Suppressor macrophage (primary cell): ENCODE measurements around the gene SNX20.

Experiments used
- DNase-seq, 4 experiments: peaks; one replicate each; pipeline ENCODE4 v3.0.0-alpha.2; 2020 to 2022

The SNX20 gene

DNA sequence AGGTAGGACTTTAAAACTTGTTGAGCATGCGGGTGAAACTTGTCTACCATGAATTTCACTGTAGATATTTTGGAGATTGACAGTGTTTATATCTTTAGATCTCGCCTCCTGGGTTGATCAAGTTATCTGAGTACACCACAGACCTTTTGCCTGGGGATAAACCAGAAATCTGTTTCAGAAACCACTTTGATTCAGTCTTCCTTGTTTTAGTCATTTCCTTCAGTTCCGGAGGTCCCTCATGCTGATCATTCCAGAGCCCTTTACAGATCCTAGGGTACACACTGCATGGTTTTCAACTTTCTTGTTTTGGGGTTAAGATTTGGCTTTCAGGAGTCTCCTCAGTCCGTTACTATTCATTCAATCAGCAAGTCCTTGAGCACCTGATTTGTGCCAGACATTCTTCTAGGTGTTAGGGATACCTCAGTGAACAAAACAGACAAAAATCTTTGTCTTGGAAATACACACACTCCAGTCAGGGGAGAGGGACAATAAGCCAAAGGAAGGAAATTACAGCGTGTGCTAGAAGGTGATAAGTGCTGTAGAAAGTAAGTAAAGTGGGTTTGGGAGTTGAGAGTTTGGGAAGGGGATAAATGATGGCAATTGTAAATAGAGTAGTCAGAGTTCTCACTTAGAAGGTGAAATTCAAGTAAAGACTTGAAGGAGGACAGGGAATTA is 24.5 kb upstream of the SNX20 start:
- DNase-seq, result no peak

DNA sequence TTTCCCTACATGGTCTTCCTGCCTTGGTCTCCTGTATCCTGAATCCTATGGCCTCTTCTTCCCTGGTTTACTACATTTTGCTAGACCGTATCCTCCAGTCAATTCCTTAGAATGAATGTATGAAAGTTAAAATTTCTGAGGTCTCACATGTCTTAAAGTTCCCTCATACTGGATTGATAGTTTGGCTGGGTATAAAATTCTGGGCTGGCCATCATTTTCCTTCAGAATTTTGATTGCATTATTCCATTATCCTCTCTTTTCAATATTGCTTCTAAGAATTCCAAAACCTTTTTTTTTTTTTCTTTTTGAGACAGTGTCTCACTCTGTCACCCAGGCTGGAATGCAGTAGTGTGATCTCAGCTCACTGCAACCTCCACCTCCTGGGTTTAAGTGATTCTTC is 23.1 kb upstream of the SNX20 start:
- DNase-seq, result no peak

- peak in 3 of 4 experiments; percentile 31 to 59 (median 38) for DNase-seq
These were observed 21.6 kb upstream of the SNX20 start for GRCh38 chr16:50702725-50703124.

DNA sequence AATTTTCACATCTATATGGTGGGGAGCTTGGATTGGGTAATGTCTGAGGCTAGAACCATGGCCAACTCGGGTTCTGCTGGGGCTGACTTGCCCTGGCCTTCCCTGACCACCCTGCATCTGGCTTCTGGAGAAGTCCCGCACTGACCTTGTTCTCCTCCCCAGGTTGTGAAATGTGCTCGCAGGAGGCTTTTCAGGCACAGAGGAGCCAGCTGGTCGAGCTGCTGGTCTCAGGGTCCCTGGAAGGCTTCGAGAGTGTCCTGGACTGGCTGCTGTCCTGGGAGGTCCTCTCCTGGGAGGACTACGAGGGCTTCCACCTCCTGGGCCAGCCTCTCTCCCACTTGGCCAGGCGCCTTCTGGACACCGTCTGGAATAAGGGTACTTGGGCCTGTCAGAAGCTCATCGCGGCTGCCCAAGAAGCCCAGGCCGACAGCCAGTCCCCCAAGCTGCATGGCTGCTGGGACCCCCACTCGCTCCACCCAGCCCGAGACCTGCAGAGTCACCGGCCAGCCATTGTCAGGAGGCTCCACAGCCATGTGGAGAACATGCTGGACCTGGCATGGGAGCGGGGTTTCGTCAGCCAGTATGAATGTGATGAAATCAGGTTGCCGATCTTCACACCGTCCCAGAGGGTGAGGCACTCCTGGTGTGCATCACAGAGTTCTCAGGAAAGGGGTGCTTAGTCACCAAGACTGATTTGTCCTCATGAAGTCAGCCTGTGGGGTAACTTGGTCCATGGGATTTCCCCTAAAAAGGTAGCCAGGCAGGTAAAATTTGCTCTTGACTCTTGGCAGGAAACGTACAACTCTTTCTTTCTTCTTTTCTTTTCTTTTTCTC is 18.4 kb upstream of the SNX20 start:
- peak; percentile 54 to 80 (median 62) for DNase-seq

- peak; percentile 56 to 77 (median 70) for DNase-seq
These were observed 17.0 kb upstream of the SNX20 start for GRCh38 chr16:50697881-50698767.

- no peak for DNase-seq
These were observed 16.3 kb upstream of the SNX20 start for GRCh38 chr16:50697421-50697715.

DNA sequence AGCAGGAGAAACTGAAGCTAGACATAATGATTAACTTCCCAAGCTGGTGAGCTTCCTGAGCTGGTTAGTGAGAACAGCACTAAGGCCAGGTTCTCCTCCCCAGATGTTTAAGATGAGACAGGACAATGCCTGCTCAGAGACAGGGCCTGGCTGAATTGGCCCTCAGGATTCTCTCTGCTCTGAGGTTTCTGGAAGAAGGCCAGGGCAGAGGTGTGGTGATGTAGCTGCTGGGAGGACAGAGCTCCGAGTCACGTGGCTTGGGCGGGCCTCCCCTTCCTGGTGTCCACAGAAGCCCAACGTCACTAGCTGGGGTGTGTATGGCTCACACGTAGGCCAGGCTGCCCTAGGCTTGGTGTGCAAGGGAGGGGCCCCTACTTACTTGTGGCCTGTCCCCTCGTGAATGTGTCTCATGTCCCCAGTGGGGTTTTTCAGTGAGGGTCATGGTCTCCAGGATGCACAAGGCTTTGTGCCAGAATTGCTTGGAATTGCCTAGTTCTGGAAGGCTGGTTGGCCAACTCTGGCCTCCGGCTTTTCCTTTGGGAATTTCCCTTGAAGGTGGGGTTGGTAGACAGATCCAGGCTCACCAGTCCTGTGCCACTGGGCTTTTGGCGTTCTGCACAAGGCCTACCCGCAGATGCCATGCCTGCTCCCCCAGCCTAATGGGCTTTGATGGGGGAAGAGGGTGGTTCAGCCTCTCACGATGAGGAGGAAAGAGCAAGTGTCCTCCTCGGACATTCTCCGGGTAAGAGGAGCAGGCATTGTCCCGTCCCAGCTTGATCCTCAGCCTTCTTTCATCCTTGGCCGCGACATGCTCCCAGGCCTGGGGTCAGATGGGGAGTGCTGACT is 15.7 kb upstream of the SNX20 start:
- peak; percentile 91 to 96 (median 92) for DNase-seq

GRCh38 chr16:50696126-50696525 is 15.0 kb upstream of the SNX20 start:
- DNase-seq, result peak in 2 of 4 experiments; percentile 31 to 42

DNA sequence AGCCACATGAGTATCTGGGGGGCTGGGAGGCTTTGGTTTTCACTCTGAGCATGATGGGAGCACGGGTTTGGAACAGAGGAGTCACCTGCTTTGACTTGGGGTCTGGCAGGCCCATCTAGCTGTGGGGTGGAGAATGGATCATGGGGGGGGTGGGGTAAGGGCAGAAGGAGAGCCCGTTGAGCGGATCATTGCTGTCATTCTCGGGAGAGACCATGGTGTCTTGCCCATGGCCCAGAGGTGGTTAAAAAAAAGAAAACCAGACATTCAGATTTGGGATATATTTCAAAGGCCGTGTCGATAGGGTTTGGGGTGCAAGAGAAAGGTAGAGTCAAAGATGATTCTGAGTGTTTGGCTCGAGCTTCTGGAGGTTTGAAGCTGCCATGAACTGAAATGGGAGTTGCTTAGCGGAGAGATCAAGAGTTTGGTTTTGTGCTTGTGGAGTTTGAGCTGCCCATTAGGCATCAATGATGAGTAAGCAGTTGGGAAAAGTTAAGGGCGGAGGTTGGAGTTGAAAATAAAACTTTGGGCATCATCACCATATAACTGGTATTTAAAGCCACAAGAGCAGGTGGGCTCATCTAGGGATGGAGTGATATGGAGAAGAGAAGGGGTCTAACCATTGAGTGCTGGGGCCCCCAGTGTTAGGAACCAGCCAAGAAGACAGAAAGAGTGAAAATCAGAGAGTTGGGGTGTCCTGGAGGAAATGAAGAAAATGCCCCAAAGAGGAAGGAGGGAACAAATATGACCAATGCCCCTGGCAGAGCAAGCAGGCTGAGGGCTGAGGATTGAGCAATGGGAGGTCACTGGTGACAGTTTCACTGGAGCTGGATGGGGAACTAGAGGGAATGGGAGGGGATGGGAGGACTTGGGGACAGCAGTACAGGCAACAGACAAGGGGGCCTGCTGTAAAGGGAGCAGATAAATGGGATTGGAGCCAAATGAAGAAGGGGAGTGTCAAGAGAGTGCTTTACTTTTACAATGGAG is 14.2 kb upstream of the SNX20 start:
- peak; percentile 84 to 94 (median 91) for DNase-seq

DNA sequence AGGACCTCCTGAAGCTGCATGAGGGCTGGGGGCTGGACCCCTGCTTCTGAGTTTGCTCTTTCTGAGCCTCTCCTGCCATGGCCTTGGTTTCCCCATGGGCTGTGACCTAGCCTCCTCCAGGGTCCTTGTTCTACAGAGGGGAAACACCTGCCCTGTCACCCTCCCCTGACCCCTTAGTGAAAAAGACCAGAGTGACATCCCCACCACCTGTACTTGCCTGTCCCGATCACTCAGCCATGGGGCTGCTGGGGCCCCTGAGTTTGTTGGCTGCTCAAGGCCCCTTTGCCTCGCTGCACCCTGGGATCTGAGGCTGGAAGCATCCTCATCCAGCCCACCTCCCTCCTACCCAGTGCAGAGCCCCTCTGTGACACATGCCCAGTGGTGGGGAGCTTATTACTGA is 13.1 kb upstream of the SNX20 start:
- DNase-seq, result no peak

GRCh38 chr16:50692999-50693781 is 12.1 kb upstream of the SNX20 start, which contains the start of gene NOD2:
NOD2 (plus strand) TSS chr16:50693606; CDS start chr16:50699496, 5,890 bp downstream.
- peak in 3 of 4 experiments; percentile 39 to 69 (median 56) for DNase-seq

DNA sequence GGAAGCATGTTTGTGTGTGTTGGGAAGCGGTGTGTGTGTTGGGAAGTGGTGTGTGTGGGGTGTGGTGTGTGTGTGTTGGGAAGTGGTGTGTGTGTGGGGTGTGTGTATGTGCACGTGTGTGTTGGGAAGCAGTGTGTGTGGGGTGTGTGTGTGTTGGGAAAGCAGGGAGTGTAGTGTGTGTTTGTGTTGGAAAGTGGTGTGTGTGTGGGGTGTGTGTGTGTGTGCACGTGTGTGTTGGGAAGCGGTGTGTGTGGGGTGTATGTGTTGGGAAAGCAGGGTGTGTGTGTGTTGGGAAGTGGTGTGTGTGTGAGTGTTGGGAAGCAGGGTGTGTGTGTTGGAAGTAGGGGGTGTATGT is 11.5 kb upstream of the SNX20 start:
- no peak for DNase-seq

DNA sequence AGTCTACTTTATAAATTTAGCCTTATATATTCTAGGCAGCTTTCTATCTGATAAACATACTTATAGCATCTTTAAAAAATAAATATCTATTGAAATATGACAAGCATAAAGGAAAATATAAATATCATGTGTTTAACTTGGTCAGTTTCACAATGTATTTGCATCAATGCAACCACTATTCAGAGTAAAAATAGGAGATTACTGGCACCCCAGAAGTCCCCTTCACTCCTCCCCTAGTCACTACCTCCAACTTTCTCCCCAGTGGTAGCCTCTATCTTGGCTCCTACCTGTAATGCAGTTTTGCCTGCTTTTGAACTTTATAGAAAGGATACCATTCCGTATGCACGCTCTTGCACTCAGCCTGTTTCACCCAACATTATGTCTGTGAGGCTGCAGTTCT is 9.1 kb upstream of the SNX20 start:
- DNase-seq, result no peak

- DNase-seq, result peak in 3 of 4 experiments; percentile 45 to 86 (median 47)
These were observed 7.8 kb upstream of the SNX20 start for GRCh38 chr16:50688867-50689266.

DNA sequence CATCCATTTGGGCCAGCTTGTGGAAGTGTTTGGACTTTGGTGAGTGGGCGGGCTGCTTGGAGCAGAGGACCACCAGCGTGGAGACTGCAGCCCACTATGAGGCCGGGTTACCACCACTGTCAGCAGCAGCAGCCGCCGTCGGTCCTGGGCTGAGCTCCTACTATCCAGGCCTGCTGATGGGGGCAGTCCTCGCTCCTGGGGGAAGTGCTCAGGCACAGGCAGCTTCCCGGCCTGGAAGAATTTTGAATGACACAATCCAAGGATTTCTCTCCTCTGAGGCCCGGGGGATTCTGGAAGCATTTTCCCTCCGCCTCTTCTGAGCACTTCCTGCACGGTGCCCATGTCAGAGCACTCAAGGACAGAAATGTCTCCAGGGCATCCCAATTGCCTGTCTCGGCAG is 7.0 kb upstream of the SNX20 start:
- DNase-seq, result no peak

DNA sequence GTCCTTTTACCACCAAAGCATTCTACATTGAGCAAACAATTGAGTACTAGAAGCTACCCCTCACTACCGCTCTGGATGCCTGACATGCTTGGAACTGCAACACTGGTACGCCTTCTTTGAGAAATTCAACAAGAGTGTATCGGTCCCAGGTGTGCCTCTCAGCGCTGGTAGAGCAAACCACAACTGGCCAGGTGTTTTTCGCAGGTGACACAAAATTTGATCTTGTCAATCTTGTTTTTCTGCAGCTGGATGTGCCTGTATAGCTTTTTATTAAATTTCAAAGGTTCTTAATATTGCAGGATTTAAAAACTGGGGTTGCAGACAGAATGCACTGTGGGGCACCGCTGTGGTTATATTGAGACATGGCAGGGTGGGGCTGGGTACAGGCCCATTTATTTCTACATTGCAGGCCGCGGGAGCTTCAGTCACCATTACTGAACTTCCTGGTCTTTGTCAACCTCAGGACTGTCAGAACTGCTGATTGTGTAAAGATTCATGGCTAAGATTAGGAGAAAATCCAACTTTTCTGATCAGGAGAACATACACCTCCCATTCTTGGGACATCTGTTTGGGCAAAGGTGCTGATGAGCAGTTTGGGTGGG is 4.5 kb upstream of the SNX20 start:
- DNase-seq, result peak; percentile 55 to 77 (median 76)

DNA sequence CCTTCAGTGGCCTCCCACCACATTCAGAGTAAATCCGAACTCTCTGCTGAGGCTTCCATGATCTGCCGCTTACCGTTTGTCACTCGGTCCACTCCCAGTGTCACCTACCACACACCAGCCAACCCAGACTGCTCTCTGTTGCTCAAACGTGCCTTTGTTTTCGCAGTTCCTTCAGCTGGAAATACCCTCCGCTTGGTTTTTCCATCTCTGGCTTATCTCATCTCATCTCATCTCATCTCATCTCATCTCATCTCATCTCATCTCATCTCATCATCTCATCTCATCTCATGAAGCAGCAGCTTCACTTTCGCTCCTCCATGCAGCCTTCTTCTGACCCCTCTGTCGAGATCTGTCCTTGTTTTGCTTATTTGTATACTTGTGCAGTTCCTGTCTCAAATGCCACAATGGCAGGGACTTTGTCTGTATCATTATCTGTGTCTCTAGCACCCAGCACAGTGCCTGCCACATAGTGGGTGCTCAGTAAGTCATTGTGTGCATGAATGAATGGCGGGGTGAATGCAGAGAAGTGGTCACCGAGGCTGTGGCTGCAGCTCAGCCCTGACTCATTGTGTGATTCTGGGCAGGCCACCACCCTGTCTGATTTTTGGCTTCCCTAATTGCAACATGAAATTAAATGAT is 3.8 kb upstream of the SNX20 start:
- DNase-seq, result peak; percentile 55 to 78 (median 65)

GRCh38 chr16:50683689-50684374 is 2.7 kb upstream of the SNX20 start:
- peak; percentile 85 to 94 (median 92) for DNase-seq

- no peak for DNase-seq
These were observed 587 bp downstream of the SNX20 start for GRCh38 chr16:50680556-50680893.
